GM19193 (cell line): Measurements from ENCODE around the gene ABTB2.

Experiments
- POLR2A ChIP-seq: IDR thresholded peaks from 4 replicates; pipeline ENCODE4 v1.6.1; 2011; ENCODE audit not compliant: insufficient read depth, insufficient read length; ENCODE audit errors: extremely low read depth

Gene ABTB2

DNA sequence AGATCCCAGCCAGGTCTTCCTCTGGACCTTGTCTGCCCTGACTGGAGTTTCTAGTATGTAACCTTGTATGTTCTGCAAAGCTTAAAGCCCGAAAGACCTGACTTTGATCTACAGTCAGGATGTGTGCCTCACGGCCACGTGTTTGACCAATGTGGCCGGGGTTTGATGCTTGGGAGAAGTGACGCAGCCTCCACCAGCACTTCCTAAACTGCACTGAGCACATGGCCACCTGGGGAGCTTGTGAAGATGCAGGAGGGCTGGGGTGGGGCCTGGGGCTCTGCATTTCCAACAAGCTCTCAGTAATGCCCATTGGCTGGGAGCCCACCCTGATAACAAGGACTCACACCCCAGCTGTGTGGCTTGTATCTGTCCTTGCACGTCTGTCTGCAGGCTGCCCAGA lies 199.1 kb downstream of the ABTB2 start:
- TF ChIP-seq POLR2A = no peak

DNA sequence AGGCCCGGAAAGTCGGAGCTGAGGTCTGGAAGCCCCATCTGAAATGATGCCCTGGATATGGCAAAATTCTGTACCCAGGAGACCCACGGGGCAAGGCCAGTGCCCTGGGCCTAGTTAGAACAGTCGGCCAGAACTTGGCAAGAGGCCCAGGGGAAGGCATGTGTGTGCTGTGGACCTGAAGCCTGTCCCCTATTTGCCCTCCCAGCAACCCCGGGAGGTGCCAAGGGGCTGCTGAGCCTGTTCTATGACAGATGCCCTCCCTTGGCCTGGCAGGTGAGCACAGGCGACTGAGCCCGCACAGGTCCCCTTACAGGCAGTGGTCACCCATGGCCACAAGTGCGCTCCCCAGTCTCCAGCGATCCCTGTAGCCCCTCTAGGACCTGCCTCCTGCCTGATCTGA lies 200.6 kb downstream of the ABTB2 start:
- TF ChIP-seq POLR2A = no peak

DNA sequence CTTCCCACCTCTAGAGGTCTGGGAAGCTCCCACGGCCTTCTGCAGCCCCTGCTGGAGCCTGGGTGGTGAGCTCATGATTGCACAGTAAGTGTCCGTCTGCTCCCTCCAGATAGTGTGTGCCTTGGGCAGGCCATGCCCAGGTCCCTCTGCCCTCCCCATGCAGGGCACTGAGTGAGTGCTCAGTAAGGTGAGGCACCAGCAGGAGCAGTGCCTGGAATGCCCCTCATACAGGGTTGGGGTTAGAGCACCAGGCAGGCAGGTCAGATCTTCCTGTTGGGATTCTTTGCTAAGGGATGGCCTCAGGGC lies 202.1 kb downstream of the ABTB2 start:
- TF ChIP-seq POLR2A = no peak

DNA sequence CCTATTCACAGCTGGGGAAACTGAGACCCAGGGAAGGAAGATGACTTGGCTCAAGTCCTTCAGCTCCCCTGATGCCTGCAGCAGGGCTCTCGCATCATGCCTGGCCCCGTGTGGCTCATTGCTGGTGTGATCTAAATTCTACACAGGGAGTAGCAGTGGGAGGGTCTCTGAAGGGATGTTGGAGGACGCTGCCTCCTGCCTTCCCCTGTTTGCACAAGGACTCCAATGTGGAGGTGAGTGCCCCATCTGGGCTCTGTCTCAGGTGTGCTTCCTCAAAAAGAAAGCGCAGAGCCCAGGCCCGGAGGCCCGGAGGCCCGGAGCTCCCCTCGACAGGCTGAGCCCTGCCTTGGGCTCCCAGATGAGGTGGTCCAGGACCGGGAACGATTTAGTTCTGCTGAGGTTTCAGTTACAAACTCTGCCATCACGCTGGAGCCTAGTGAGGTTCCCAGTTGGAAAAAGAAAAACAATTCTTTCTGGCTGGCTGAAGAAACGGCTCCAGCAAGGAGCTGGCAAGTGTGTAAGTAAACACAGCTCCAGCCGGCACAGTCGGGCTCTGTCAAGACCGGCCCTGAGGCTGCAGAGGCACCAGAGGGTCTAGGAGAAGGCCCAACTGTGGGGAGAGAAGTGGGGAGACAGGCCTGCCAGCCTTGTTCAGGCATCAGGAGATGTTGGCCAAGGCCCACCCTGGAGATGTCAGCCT lies 202.6 kb downstream of the ABTB2 start:
- no peak for TF ChIP-seq POLR2A

DNA sequence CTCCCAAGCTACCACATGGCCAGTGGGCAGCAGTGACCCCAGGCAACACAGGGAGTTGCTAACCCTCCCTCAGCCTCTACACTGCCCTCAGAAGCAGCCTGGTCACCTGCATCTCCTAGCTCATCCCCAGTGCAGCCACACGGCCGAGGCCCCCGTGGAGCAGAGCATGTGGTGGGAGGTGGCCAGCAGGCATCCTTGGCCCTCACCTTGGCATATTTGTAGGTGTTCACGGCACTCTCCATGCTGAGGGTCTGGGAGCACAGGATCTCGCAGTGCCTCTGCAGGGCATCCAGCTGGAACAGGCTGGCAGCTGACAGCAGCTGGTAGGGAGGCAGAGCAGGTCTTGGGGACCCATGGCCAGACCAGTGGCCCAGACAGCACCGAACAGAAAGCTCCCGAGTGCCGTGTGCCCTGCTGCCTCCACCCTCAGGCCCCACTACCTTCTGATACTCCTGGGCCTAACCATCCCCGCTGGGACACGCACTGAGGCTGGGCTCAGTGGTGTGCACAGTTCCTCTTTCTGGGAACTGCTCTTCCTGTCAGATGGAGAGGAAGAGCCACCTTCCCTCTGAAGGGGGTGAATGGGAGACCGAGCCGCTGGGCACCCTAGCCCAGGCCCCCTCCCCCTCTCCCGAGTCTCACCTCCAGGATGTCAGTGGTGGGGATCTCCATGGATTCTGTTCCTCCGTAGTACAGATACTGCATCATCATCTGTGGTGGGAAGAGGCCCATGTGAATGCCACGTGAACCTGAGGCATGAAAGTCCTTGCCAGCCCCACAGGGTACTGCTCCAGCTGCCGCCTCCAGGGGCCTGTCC lies 203.5 kb downstream of the ABTB2 start:
- no peak for TF ChIP-seq POLR2A

DNA sequence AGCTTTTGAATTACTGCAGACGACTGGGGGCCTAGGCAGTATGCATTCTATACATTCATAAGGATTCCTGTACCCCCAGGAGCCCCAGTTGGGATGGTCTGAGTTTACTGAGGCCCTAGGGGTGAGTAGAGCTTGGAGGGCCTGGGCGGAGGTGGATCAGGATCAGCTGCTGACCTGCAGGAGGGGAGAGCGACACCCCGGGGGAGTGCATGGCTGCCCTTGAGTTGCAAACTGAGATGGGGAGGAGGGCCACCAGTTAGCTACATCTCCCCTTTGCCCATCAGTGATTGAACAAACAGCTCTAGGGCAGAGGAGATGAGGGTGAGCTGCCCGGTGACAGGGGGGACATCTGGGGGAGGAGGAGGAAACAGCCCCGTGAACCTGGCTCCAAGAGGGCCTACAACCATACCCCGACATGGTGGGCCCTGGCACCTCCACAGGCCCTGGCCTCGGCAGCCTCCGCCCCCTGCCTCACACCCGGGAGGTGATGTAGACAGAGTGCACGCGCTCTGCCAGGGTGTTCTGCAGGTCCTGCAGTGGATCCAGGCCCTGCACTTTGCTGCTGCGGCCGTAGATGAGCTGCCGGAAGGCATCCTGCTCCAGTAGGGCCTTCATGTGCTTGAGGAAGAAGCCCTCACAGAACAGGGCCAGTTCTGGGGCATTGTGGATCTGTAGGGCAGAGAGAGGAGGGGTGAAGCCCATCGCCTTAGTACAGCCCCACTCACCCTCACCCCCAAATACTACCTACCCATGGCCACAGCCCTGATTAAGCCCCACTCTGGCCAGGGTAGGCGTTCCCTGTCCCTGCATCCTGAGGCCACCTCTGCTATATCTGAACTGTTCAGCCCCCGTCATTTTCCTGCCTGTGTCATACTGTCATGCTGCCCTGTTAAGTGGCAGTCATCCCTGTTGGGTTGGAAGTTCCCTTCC lies 205.6 kb downstream of the ABTB2 start:
- no peak for TF ChIP-seq POLR2A

DNA sequence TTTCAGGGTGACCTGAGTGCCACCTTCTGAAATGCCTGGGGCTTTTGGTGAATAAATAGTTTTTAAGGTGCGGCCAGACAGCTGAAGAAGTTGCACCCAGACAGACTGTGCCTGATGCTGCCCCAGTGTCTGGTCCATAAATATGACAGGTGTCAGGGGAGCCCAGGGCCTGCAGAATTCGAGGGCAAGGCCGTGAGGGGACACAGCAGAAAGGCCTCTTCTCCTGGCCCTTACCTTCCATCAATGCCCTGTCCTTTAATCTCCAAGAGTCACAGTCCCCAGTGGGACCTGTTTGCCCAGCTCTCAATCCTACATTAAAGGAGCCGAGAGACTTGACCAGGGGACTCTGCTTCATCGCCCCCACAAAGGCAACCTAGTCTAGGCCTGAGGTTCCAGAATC lies 206.6 kb downstream of the ABTB2 start:
- no peak for TF ChIP-seq POLR2A

DNA sequence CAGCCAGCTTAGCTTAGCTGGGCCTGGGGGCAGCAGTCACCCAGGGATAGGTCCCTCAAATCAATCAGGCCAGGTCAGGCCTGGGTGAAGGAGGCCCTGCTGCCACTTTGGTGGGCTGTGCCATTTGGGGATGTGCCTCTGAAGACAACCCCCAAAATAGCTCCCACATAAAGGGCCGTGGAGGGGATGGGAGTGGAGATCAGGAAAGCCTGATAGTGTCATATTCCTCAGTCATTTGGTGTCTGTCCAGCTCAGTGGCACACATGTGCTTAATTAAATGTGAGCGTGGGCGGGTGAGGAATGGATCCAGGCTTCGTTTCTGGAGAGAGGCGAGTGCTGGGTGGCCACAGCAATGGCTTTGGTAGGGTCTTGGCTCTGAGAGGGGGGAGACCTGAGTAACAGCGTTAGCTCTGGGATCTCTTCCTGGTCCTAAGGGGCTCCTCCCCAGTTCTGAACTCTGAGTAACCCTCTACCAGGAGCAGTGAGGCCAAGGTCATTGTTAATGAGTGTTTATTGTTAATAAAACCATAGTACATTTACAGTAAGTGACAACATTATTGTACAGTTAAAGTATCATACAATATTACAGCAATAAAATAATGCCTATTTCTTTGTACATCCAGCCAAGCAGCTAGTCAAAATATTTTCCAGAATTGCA lies 207.2 kb downstream of the ABTB2 start:
- no peak for TF ChIP-seq POLR2A

DNA sequence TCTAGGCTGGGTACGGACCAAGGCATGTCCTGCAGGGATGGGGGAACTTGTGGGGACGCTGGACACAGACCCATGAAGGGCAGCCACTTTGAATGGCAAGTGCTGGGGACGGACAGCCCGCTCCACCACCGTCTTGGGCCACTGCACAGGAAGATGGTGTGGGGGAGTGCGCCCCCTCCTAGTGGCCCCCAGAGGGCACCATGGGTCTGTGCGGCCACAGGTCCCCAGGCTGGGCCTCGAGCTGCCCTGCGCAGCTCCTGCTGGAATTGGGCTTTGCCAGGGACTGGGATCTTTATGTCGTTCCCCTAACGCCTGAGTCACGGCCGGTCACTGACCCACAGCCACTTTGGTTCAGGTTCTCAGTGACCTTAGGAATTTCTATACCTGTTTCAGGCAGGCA lies 208.0 kb downstream of the ABTB2 start:
- TF ChIP-seq POLR2A = no peak

DNA sequence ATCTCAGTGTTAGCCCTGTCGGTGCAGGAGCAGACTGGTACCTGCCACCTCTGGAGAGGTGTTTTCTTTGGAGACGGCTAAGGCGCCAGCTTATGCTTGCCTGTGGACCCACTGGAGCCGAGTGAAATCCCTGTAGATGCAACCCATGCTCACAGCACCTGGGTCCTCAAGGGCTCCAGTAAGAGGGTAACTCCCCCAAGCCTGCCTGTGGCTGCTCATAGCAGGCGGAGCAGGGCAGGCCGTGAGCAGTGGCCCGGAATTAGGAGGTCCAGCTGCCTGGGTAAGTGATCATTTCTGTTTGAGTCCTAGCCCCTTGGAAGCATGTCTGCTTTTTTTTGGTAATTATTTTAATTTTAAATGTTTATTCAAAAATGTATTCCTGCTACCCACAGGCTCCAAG lies 208.5 kb downstream of the ABTB2 start:
- TF ChIP-seq POLR2A = no peak

DNA sequence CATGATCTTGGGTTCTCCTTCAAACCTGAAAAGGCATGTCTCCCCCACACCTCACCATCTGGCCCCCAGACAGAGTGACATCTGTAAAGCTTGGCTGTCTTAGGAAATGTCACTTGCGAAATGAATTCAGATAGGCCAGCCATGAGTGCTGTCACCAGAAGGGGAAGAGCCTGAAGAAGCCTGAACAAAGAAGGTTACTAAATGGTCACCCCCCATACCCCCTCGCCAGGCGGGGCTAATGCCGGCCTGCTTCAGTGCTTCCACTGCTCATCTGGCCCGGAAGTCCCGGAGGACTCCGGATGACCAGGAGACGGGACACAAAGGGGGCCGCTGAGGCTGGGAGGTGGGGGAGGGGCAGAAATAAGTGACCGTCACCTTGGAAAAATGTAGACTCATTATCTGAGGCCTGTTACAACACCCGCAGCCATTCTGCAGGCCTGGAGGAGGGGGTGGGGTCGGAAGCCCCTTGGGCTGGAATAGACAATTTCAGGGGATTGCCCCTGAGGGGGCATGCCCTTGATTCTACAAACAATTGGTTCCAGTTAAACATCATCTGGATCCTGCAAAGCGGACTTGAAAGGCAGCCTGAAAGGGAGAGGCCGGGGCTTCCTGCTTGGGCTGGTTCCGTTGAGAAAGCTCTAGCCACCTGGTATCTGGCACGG lies 209.2 kb downstream of the ABTB2 start:
- no peak for TF ChIP-seq POLR2A

DNA sequence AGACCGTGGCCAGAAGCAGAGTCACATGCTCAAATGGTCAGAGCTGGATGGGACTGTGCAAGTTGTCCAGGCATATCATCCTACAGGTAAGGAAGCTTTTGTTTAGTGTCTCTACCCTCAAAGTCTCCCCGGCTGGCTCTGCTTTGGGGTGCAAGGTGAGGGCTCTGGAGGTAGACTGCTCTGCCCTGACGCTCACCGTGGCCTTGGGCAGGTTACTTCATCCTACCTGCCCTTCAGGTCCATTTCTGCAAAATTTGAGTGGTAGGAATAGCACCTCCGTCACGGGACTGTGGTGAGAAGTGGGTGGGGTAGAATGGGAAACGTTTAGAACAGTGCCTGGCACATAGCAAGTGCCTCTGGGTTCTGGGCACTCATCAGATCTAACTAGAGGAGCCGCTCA lies 210.2 kb downstream of the ABTB2 start:
- no peak for TF ChIP-seq POLR2A

DNA sequence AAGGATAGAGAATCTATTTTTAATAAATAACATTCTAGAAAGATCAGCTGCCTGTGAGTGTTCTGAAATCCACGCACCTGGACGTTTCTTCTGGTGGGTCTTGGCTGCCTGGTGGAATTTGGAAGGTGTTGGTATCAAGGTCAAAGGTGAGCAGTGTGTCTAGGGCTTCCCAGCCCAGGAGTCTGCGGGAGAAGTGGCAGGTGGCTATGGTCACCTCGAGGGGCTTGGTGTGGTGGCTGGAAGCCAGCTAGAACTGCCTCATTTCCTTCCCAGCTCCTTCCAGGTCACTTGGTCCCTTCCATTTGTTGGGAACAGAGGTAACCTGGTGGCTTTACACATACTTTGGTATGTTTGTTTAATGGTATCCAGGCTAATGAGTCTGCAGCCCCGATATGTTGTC lies 210.9 kb downstream of the ABTB2 start:
- TF ChIP-seq POLR2A = no peak

DNA sequence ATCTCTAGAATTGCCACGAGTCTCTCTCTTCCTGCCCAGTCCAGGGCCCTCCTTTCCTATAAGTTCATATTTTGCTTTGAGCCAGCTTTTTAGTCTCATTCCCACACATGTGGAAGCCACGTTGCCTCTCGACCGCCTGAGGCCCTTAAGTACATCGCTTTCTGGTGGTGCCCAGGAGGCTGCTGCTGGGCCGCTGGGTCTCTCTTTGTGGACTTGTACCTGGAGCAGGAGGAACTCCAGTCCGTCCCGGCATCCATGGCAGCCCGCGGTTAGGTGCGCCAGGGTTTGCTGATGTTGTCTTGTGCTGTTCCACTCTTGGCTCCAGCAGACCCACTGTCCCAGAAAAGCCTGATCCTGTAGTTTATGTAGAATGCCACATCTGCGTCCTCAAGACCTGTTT lies 211.4 kb downstream of the ABTB2 start:
- TF ChIP-seq POLR2A = no peak
